ENCODE results near the gene CEP97.
"Not testable (repeated sequence)": the region's sequence is repeated elsewhere in the genome, so short reads cannot be mapped to it uniquely, and the experiment has no call there.

Gene CEP97, protein sequence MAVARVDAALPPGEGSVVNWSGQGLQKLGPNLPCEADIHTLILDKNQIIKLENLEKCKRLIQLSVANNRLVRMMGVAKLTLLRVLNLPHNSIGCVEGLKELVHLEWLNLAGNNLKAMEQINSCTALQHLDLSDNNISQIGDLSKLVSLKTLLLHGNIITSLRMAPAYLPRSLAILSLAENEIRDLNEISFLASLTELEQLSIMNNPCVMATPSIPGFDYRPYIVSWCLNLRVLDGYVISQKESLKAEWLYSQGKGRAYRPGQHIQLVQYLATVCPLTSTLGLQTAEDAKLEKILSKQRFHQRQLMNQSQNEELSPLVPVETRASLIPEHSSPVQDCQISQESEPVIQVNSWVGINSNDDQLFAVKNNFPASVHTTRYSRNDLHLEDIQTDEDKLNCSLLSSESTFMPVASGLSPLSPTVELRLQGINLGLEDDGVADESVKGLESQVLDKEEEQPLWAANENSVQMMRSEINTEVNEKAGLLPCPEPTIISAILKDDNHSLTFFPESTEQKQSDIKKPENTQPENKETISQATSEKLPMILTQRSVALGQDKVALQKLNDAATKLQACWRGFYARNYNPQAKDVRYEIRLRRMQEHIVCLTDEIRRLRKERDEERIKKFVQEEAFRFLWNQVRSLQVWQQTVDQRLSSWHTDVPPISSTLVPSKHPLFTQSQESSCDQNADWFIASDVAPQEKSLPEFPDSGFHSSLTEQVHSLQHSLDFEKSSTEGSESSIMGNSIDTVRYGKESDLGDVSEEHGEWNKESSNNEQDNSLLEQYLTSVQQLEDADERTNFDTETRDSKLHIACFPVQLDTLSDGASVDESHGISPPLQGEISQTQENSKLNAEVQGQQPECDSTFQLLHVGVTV

GRCh38 chr3:101724329-101725193 lies at the start of gene CEP97:
CEP97 (plus strand) TSS chr3:101724614; CDS start chr3:101724677, 63 bp downstream.
- DNase-seq = peak; percentile 97

GRCh38 chr3:101675709-101676215 lies 48.7 kb upstream of the CEP97 start:
- no peak for DNase-seq

DNA sequence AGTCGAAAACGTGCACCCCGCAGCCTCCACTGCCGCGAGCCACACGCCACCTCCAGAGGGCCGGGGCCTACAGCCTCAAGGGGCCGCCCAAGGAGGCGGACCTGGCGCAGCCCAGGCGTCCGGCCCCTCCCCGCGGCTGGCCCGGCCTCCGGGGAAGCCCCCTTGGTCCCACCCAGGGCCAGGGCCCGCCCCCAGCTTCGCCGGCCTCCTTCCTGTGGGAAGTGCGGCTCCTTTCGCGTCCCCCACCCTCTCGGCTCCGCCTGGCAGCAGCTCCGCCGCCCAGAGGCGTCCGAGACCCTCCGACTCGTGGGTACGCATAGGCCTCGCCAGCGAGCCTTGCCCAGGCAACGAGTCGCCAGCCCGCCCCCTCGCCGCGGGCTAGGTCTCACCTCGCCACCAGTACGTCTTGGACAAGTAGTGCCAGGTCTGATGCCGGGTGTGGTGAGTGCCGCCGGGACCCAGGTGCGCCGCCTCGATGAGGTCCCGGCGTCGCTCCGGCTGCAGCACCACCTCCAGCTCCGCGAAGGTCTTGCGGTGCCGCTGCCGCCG lies 48.1 kb upstream of the CEP97 start:
- DNase-seq = peak; percentile 97

GRCh38 chr3:101676765-101677435 lies 47.5 kb upstream of the CEP97 start, which contains the start of gene ZBTB11:
ZBTB11 (minus strand) TSS chr3:101677132; CDS start chr3:101676914, 218 bp downstream.
- peak; percentile 100 for DNase-seq

GRCh38 chr3:101677436-101678286 lies 46.8 kb upstream of the CEP97 start:
- peak; percentile 12 for DNase-seq

GRCh38 chr3:101678837-101679236 lies 45.6 kb upstream of the CEP97 start:
- not testable (repeated sequence) for DNase-seq

- no peak for DNase-seq
Measured at GRCh38 chr3:101680466-101680865, 43.9 kb upstream of the CEP97 start.

DNA sequence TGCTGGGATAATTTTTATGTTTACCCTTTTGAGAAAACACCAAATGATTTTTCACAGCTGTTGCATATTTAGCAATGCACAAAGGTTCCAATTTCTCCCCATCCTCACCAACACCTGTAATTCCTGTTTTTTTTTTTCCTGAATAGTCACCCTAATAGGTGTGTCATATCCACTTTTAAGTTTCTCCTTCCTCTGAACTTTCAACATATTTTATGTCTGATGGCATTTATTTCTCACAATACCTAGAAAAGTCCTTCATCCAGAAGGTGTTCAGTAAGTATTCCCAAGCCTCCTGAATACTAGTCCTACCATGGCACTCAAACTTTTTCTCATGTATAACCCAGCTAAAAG lies 39.4 kb upstream of the CEP97 start:
- peak; percentile 11 for DNase-seq

GRCh38 chr3:101685870-101686307 lies 38.5 kb upstream of the CEP97 start:
- DNase-seq = no peak

- peak; percentile 25 for DNase-seq
Measured at GRCh38 chr3:101687142-101687931, 37.1 kb upstream of the CEP97 start.

GRCh38 chr3:101689286-101689685 lies 35.1 kb upstream of the CEP97 start:
- DNase-seq = no peak

- no peak for DNase-seq
Measured at GRCh38 chr3:101690972-101691371, 33.4 kb upstream of the CEP97 start.

DNA sequence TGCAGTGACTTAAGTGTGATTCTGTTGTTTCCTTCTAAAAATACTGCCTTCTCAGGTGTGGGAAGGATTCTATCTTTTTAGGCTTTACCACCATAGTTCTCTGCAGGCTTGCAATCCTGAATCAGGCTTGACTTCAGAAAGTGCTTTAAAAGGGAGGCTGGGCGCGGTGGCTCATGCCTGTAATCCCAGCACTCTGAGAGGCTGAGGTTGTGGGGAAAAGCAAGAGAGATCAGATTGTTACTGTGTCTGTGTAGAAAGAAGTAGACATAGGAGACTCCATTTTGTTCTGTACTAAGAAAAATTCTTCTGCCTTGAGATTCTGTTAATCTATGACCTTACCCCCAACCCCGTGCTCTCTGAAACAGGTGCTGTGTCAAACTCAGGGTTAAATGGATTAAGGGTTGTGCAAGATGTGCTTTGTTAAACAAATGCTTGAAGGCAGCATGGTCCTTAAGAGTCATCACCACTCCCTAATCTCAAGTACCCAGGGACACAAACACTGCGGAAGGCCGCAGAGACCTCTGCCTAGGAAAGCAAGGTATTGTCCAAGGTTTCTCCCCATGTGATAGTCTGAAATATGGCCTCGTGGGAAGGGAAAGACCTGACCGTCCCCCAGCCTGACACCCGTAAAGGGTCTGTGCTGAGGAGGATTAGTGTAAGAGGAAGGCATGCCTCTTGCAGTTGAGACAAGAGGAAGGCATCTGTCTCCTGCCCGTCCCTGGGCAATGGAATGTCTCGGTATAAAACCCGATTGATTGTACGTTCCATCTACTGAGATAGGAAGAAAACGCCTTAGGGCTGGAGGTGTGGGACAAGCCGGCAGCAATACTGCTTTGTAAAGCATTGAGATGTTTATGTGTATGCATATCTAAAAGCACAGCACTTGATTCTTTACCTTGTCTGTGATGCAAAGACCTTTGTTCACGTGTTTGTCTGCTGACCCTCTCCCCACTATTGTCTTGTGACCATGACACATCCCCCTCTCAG lies 32.4 kb upstream of the CEP97 start:
- DNase-seq = not testable (repeated sequence)

- peak; percentile 37 for DNase-seq
Measured at GRCh38 chr3:101693540-101693939, 30.9 kb upstream of the CEP97 start.

DNA sequence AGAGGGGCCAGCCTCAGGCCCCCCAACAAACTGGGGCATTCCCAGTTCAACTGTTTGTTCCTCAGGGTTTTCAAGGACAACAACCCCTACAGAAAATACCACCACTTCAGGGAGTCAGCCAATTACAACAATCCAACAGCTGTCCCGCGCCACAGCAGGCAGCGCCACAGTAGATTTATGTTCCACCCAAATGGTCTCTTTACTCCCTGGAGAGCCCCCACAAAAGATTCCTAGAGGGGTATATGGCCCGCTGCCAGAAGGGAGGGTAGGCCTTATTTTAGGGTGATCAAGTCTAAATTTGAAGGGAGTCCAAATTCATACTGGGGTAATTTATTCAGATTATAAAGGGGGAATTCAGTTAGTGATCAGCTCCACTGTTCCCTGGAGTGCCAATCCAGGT lies 29.6 kb upstream of the CEP97 start:
- DNase-seq = not testable (repeated sequence)

DNA sequence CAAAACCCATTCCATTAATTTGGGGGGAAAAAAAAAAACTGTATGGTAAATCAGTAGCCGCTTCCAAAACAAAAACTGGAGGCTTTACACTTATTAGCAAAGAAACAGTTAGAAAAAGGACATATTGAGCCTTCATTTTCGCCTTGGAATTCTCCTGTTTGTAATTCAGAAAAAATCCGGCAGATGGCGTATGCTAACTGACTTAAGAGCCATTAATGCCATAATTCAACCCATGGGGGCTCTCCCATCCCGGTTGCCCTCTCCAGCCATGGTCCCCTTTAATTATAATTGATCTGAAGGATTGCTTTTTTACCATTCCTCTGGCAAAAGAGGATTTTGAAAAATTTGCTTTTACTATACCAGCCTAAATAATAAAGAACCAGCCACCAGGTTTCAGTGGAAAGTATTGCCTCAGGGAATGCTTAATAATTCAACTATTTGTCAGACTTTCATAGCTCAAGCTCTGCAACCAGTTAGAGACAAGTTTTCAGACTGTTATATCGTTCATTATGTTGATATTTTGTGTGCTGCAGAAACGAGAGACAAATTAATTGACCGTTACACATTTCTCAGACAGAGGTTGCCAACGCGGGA lies 28.5 kb upstream of the CEP97 start:
- peak; percentile 92 for DNase-seq

GRCh38 chr3:101701696-101702634 lies 22.4 kb upstream of the CEP97 start:
- no peak for DNase-seq
